CD8-positive, alpha-beta memory T cell (primary cell): ENCODE data around the gene KRCC1. TPM values are rescaled to one million over a fixed set of nuclear protein-coding genes. Genes with fewer than 3 reads are reported as not detected.

Experiments
- CTCF ChIA-PET: fragments of 350-600 bp; sonication (Branson Sonifier 250); formaldehyde crosslinking; loops from one replicate; lab custom pipeline; 2021; ENCODE audit warnings: antibody characterized with exemption; lab: Charles Lee
- POLR2A ChIA-PET: fragments of 350-600 bp; sonication (Branson Sonifier 250); formaldehyde crosslinking; loops from one replicate; lab custom pipeline; 2021; ENCODE audit warnings: antibody characterized with exemption; lab: Charles Lee
- DNase-seq, 5 donors: peaks; one replicate each; pipeline versions ENCODE4 v3.0.0 to v3.0.0-alpha.2; 2020 to 2022; ENCODE audit warnings: mixed read lengths in 1 of 5
- H3K27ac ChIP-seq: one replicate; pipeline ENCODE4 v1.7.0; 2013; ENCODE audit warnings: low read depth, mild to moderate bottlenecking, low read length, moderate library complexity
- H3K27me3 ChIP-seq: 2 replicates; pipeline ENCODE4 v1.7.0; 2013; ENCODE audit warnings: low read length, mild to moderate bottlenecking; ENCODE audit not compliant: insufficient read depth, poor library complexity, severe bottlenecking
- H3K36me3 ChIP-seq: 2 replicates; pipeline ENCODE4 v1.7.0; 2013; ENCODE audit warnings: mild to moderate bottlenecking, low read length, moderate library complexity; ENCODE audit not compliant: insufficient read depth
- H3K4me1 ChIP-seq: 2 replicates; pipeline ENCODE4 v1.7.0; 2013; ENCODE audit warnings: mild to moderate bottlenecking, low read length, moderate library complexity; ENCODE audit not compliant: insufficient read depth
- H3K4me3 ChIP-seq: 2 replicates; pipeline ENCODE4 v1.7.0; 2013; ENCODE audit warnings: mild to moderate bottlenecking, low read length
- H3K9me3 ChIP-seq: 2 replicates; pipeline ENCODE4 v1.7.0; 2013; ENCODE audit warnings: mild to moderate bottlenecking, low read length
- H3K27ac Mint-ChIP-seq, 8 donors: one replicate each; pipeline ENCODE4 v1.8.0; 2020 to 2021; ENCODE audit warnings: mixed read lengths in 8 of 8, mild to moderate bottlenecking in 6 of 8, inconsistent platforms in 3 of 8, moderate library complexity in 3 of 8
- H3K27me3 Mint-ChIP-seq, 2 donors: one replicate each; pipeline ENCODE4 v1.8.0; 2020 to 2021; ENCODE audit warnings: mixed read lengths in 2 of 2, mild to moderate bottlenecking in 1 of 2, moderate library complexity in 1 of 2
- H3K36me3 Mint-ChIP-seq, 3 donors: one replicate each; pipeline ENCODE4 v1.8.0; 2020 to 2021; ENCODE audit warnings: mixed read lengths in 3 of 3, inconsistent platforms in 1 of 3, mild to moderate bottlenecking in 1 of 3
- H3K4me1 Mint-ChIP-seq, 3 donors: one replicate each; pipeline ENCODE4 v1.8.0; 2020 to 2021; ENCODE audit warnings: mixed read lengths in 3 of 3, inconsistent platforms in 1 of 3, mild to moderate bottlenecking in 1 of 3
- H3K4me3 Mint-ChIP-seq, 7 donors: one replicate each; pipeline ENCODE4 v1.8.0; 2020 to 2021; ENCODE audit warnings: mixed read lengths in 7 of 7, mild to moderate bottlenecking in 6 of 7, moderate library complexity in 4 of 7, inconsistent platforms in 2 of 7
- H3K9me3 Mint-ChIP-seq, 5 donors: one replicate each; pipeline ENCODE4 v1.8.0; 2020 to 2022; ENCODE audit warnings: mixed read lengths in 5 of 5, mild to moderate bottlenecking in 3 of 5, moderate library complexity in 2 of 5, inconsistent platforms in 1 of 5
- polyA plus RNA-seq: library from polyadenylated mRNA; unstranded; fragments of 300-500 nt; fragmentation: Illumina TruSeq; gene quantifications from one replicate; pipeline ENCODE4 v1.2.3, GENCODE V29; 2021
- total RNA-seq, 2 experiments: library from RNA; stranded (reverse); gene quantifications; one replicate each; pipeline ENCODE4 v1.2.3, GENCODE V29; 2021

KRCC1 gene
- total and polyA plus RNA-seq, 3 experiments from 2014 or later = 14.1 to 41.3 (median 14.8) TPM

GRCh38 chr2:88071365-88071764 is 15.8 kb upstream of the KRCC1 start:
- no peak overlapping the region for H3K4me3 Mint-ChIP-seq
- no peaks in the 10 kb centered on the region for H3K4me1 ChIP-seq
- peaks cover 0 to 3% (median 0%) of the 10 kb centered on the region in 3 donors for H3K36me3 Mint-ChIP-seq
- no peak overlapping the region for H3K27ac ChIP-seq
- H3K4me1 Mint-ChIP-seq = no peaks in the 10 kb centered on the region
- H3K27me3 Mint-ChIP-seq = peaks cover 0 to 13% of the 10 kb centered on the region in 2 donors
- ChIA-PET POLR2A (no interaction called here), CTCF (interaction anchor here (1.4 kb wide), 1 partner anchor 17 kb away, joined by 5 read pairs; no protein-coding TSS in a partner anchor)
- no peaks in the 10 kb centered on the region for H3K27me3 ChIP-seq
- no peaks in the 10 kb centered on the region for H3K9me3 ChIP-seq
- no peaks in the 10 kb centered on the region for H3K36me3 ChIP-seq
- H3K27ac Mint-ChIP-seq = no peak overlapping the region
- H3K4me3 ChIP-seq = no peak overlapping the region
- DNase-seq = no peak
- no peaks in the 10 kb centered on the region for H3K9me3 Mint-ChIP-seq

- H3K36me3 Mint-ChIP-seq = peaks cover 0 to 3% (median 0%) of the 10 kb centered on the region in 3 donors
- H3K4me1 Mint-ChIP-seq = no peaks in the 10 kb centered on the region
- no peaks in the 10 kb centered on the region for H3K9me3 Mint-ChIP-seq
- H3K4me3 ChIP-seq = no peak overlapping the region
- no peak for DNase-seq
- CTCF ChIA-PET = no interaction called here
- H3K4me1 ChIP-seq = no peaks in the 10 kb centered on the region
- no peaks in the 10 kb centered on the region for H3K36me3 ChIP-seq
- no peak overlapping the region for H3K27ac ChIP-seq
- no peaks in the 10 kb centered on the region for H3K9me3 ChIP-seq
- no peak overlapping the region for H3K27ac Mint-ChIP-seq
- peaks cover 0 to 10% of the 10 kb centered on the region in 2 donors for H3K27me3 Mint-ChIP-seq
- H3K27me3 ChIP-seq = no peaks in the 10 kb centered on the region
- H3K4me3 Mint-ChIP-seq = no peak overlapping the region
- POLR2A ChIA-PET = no interaction called here
Observed at GRCh38 chr2:88070055-88070454, 14.5 kb upstream of the KRCC1 start.

- Mint-ChIP-seq H3K4me3 (no peak overlapping the region), H3K4me1 (no peaks in the 10 kb centered on the region), H3K27ac (no peak overlapping the region), H3K27me3 (peaks cover 0 to 8% of the 10 kb centered on the region in 2 donors), H3K36me3 (peaks cover 0 to 3% (median 0%) of the 10 kb centered on the region in 3 donors), H3K9me3 (no peaks in the 10 kb centered on the region)
- Histone ChIP-seq H3K27me3 (no peaks in the 10 kb centered on the region), H3K4me3 (no peak overlapping the region), H3K9me3 (no peaks in the 10 kb centered on the region), H3K27ac (no peak overlapping the region), H3K36me3 (no peaks in the 10 kb centered on the region), H3K4me1 (no peaks in the 10 kb centered on the region)
- CTCF ChIA-PET = interaction anchor here (1.4 kb wide), 1 partner anchor 9 kb away, joined by 10 read pairs; no protein-coding TSS in a partner anchor
- no peak for DNase-seq
- POLR2A ChIA-PET = no interaction called here
Observed at GRCh38 chr2:88069117-88069516, 13.5 kb upstream of the KRCC1 start.

- Histone ChIP-seq H3K27ac (no peak overlapping the region), H3K27me3 (no peaks in the 10 kb centered on the region), H3K4me1 (no peaks in the 10 kb centered on the region), H3K36me3 (no peaks in the 10 kb centered on the region), H3K4me3 (no peak overlapping the region), H3K9me3 (no peaks in the 10 kb centered on the region)
- Mint-ChIP-seq H3K4me3 (no peak overlapping the region), H3K9me3 (no peaks in the 10 kb centered on the region), H3K4me1 (no peaks in the 10 kb centered on the region), H3K27ac (no peak overlapping the region), H3K27me3 (peaks cover 0 to 3% of the 10 kb centered on the region in 2 donors), H3K36me3 (peaks cover 0 to 2% (median 0%) of the 10 kb centered on the region in 3 donors)
- ChIA-PET CTCF (no interaction called here), POLR2A (no interaction called here)
- no peak for DNase-seq
Observed at GRCh38 chr2:88068044-88068443, 12.5 kb upstream of the KRCC1 start.

GRCh38 chr2:88067598-88067997 is 12.0 kb upstream of the KRCC1 start, which contains the start of gene SMYD1:
TSS of gene SMYD1 (plus strand) at chr2:88067825. CDS start at chr2:88067865, 40 bp downstream.
- H3K27ac Mint-ChIP-seq = peak within 1 kb of the TSS in 2 of 8 donors; percentile 26 to 60
- POLR2A ChIA-PET = no interaction called here
- Histone ChIP-seq H3K4me1 (no peaks in the 10 kb centered on the region), H3K9me3 (no peaks in the 10 kb centered on the region), H3K36me3 (no peaks in the 10 kb centered on the region), H3K27me3 (no peaks in the 10 kb centered on the region), H3K4me3 (no peak within 1 kb of the TSS), H3K27ac (no peak within 1 kb of the TSS)
- no peak within 1 kb of the TSS for H3K4me3 Mint-ChIP-seq
- H3K27me3 Mint-ChIP-seq = peaks cover 0 to 3% of the 10 kb centered on the region in 2 donors
- CTCF ChIA-PET = no interaction called here
- no peak for DNase-seq
- H3K36me3 Mint-ChIP-seq = no peaks in the 10 kb centered on the region
- no peaks in the 10 kb centered on the region for H3K4me1 Mint-ChIP-seq
- H3K9me3 Mint-ChIP-seq = no peaks in the 10 kb centered on the region

- ChIA-PET POLR2A (no interaction called here), CTCF (no interaction called here)
- H3K36me3 Mint-ChIP-seq = no peaks in the 10 kb centered on the region
- peaks cover 0 to 3% of the 10 kb centered on the region in 2 donors for H3K27me3 Mint-ChIP-seq
- H3K27ac Mint-ChIP-seq = peak overlapping the region in 1 of 8 donors; percentile 60
- Histone ChIP-seq H3K4me1 (no peaks in the 10 kb centered on the region), H3K36me3 (no peaks in the 10 kb centered on the region), H3K4me3 (no peak overlapping the region), H3K27ac (no peak overlapping the region), H3K27me3 (no peaks in the 10 kb centered on the region), H3K9me3 (no peaks in the 10 kb centered on the region)
- no peak for DNase-seq
- no peak overlapping the region for H3K4me3 Mint-ChIP-seq
- no peaks in the 10 kb centered on the region for H3K4me1 Mint-ChIP-seq
- no peaks in the 10 kb centered on the region for H3K9me3 Mint-ChIP-seq
Observed at GRCh38 chr2:88067189-88067588, 11.6 kb upstream of the KRCC1 start.

GRCh38 chr2:88066543-88066942 is 11.0 kb upstream of the KRCC1 start:
- Histone ChIP-seq H3K36me3 (no peaks in the 10 kb centered on the region), H3K4me3 (no peak overlapping the region), H3K9me3 (no peaks in the 10 kb centered on the region), H3K27me3 (no peaks in the 10 kb centered on the region), H3K27ac (no peak overlapping the region), H3K4me1 (no peaks in the 10 kb centered on the region)
- ChIA-PET POLR2A (no interaction called here), CTCF (no interaction called here)
- Mint-ChIP-seq H3K9me3 (no peaks in the 10 kb centered on the region), H3K4me1 (no peaks in the 10 kb centered on the region), H3K27me3 (peaks cover 0 to 3% of the 10 kb centered on the region in 2 donors), H3K4me3 (no peak overlapping the region), H3K27ac (peak overlapping the region in 1 of 8 donors; percentile 26), H3K36me3 (no peaks in the 10 kb centered on the region)
- DNase-seq = no peak

GRCh38 chr2:88061295-88061694 is 5.7 kb upstream of the KRCC1 start:
- H3K4me1 ChIP-seq = peaks cover 2% of the 10 kb centered on the region
- Mint-ChIP-seq H3K9me3 (no peaks in the 10 kb centered on the region), H3K4me1 (peaks cover under 1 to 2% (median 1%) of the 10 kb centered on the region in 3 donors), H3K4me3 (no peak overlapping the region), H3K27ac (peak overlapping the region in 1 of 8 donors; percentile 43), H3K27me3 (no peaks in the 10 kb centered on the region), H3K36me3 (no peaks in the 10 kb centered on the region)
- POLR2A ChIA-PET = no interaction called here
- H3K27me3 ChIP-seq = no peaks in the 10 kb centered on the region
- no peak overlapping the region for H3K4me3 ChIP-seq
- CTCF ChIA-PET = interaction anchor here (0.8 to 3.4 kb wide), 11 partner anchors 8 to 139 kb away, joined by 3 to 34 read pairs (median 4); partner anchors contain the start of genes RNU2-63P and THNSL2
- H3K9me3 ChIP-seq = no peaks in the 10 kb centered on the region
- DNase-seq = no peak
- H3K27ac ChIP-seq = no peak overlapping the region
- H3K36me3 ChIP-seq = no peaks in the 10 kb centered on the region
